Measurements from ENCODE around the gene CKLF.

Gene CKLF

GRCh38 chr16:66520406-66521170 is 31.8 kb upstream of the CKLF start:
- no peak overlapping the region for H3K4me3 ChIP-seq (ENCODE audit: low read length)
- no peak for TF ChIP-seq CTCF (IDR thresholded peaks at IDR 0.05; ENCODE audit: insufficient read depth, low read depth, low read length, missing control alignments)
- DNase-seq (ENCODE audit: low read depth) = peak; percentile 10

DNA sequence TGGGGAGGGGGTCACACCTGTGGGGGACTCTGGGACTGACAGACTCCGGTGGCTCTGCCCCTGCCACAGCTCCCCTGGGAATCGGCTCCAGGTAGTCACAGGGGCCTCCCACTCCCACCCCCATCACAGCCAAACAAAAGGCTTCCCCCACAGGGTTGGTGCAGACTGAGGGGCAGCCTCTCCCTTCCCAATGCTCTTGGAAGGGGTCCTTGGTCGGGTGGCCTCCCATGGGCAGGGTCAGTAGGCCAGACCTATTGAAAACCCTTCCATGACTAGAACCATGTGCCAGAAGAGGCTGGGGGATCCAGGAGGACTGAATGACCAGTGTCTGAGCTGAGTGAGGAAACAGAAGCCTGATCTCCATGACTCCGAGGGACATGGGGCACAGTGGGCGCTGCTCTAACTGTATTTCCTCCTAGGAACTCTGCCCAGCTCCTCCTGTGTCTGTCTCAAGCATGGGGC is 31.1 kb upstream of the CKLF start:
- TF ChIP-seq CTCF (IDR thresholded peaks at IDR 0.05; ENCODE audit: insufficient read depth, low read depth, low read length, missing control alignments) = no peak
- H3K4me3 ChIP-seq (ENCODE audit: low read length) = no peak overlapping the region
- DNase-seq (ENCODE audit: low read depth) = no peak

- DNase-seq (ENCODE audit: low read depth) = peak; percentile 81
- TF ChIP-seq CTCF (IDR thresholded peaks at IDR 0.05; ENCODE audit: insufficient read depth, low read depth, low read length, missing control alignments) = no peak
- no peak overlapping the region for H3K4me3 ChIP-seq (ENCODE audit: low read length)
Measured at GRCh38 chr16:66521951-66522771, 30.2 kb upstream of the CKLF start.

DNA sequence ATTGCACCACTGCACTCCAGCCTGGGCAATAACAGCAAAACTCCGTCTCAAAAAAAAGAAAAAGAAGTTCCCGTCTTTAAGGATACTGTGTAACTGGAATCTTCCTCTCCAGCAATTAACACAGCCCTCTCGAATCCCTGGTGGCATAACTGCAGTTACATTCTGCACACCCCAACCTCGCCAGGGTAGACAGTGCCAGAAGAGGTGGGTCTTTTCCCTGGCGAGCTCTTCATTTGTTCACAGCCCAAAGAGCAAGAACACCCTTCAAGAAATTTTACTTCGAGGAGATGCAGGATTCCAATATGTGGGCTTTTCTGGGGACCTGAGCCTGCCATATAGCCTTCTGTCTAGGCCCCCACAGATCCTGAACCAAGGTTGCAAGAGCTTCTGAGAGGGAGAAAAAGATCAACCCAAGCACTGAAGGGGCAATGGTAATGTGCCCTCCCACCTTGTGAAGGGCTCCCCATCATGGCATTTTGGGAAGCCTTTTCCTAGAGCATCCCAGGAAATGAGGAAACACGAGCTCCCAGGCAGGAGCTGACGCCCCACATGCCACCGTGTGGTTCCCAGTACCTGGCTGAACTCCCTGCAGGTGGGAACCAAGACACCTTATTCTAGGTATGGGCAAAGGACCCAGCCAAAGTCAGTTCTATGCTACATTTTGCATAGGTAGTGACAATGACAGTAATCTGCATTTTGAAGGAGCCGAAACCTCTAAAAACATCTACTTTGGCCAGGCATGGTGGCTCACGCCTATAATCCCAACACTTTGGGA is 29.4 kb upstream of the CKLF start:
- TF ChIP-seq CTCF (IDR thresholded peaks at IDR 0.05; ENCODE audit: insufficient read depth, low read depth, low read length, missing control alignments) = no peak
- no peak for DNase-seq (ENCODE audit: low read depth)
- H3K4me3 ChIP-seq (ENCODE audit: low read length) = no peak overlapping the region

- no peak overlapping the region for H3K4me3 ChIP-seq (ENCODE audit: low read length)
- DNase-seq (ENCODE audit: low read depth) = no peak
- TF ChIP-seq CTCF (IDR thresholded peaks at IDR 0.05; ENCODE audit: insufficient read depth, low read depth, low read length, missing control alignments) = no peak
Measured at GRCh38 chr16:66523861-66524354, 28.5 kb upstream of the CKLF start.

- H3K4me3 ChIP-seq (ENCODE audit: low read length) = no peak overlapping the region
- no peak for DNase-seq (ENCODE audit: low read depth)
- no peak for TF ChIP-seq CTCF (IDR thresholded peaks at IDR 0.05; ENCODE audit: insufficient read depth, low read depth, low read length, missing control alignments)
Measured at GRCh38 chr16:66524601-66525164, 27.7 kb upstream of the CKLF start.

Data from epithelial cell of esophagus (primary cell).